ENCODE measurements around the gene DUSP16. TPM values are rescaled to one million over a fixed set of nuclear protein-coding genes. Genes with fewer than 3 reads are reported as not detected.

Gene DUSP16
- total and polyA plus RNA-seq, 2 experiments from 2014 or later = 11.7 to 59.4 TPM

GRCh38 chr12:12524128-12524527 is 38.5 kb downstream of the DUSP16 start:
- no peak overlapping the region for H3K4me3 ChIP-seq
- H4K20me1 ChIP-seq (replicated peaks; ENCODE audit: insufficient read depth) = 0 out of 2 replicates have a peak, but pooled peaks cover 6% of the 10 kb centered on the region
- Mint-ChIP-seq H3K27me3 (ENCODE audit: insufficient read depth, low read depth, poor library complexity) (peaks cover 5% of the 10 kb centered on the region), H3K4me1 (peaks cover 62% of the 10 kb centered on the region), H3K9me3 (no peaks in the 10 kb centered on the region), H3K4me3 (no peak overlapping the region), H3K36me3 (ENCODE audit: low read depth) (peaks cover 16% of the 10 kb centered on the region; the same call in 1 of the 3 replicates), H3K27ac (no peak overlapping the region)
- no peak overlapping the region for H3K27ac ChIP-seq (ENCODE audit: low read depth)
- peaks cover 52% of the 10 kb centered on the region for H3K4me1 ChIP-seq (ENCODE audit: insufficient read depth)
- no peak overlapping the region for H3K4me2 ChIP-seq
- DNase-seq (ENCODE audit: low spot score) = no peak
- H3K27me3 ChIP-seq (ENCODE audit: insufficient read depth) = no peaks in the 10 kb centered on the region
- H3K79me2 ChIP-seq (replicated peaks; ENCODE audit: insufficient read depth) = peaks cover 69% of the 10 kb centered on the region
- no peak; the same call in 2 of the 3 replicates for ATAC-seq
- H2AFZ ChIP-seq = no peak overlapping the region
- no peaks in the 10 kb centered on the region for H3F3A ChIP-seq (replicated peaks; ENCODE audit: low read depth)
- H3K9me2 ChIP-seq (ENCODE audit: insufficient read depth) = no peaks in the 10 kb centered on the region
- no peaks in the 10 kb centered on the region for H3K36me3 ChIP-seq (ENCODE audit: insufficient read depth)
- TF ChIP-seq, protein P1, sequence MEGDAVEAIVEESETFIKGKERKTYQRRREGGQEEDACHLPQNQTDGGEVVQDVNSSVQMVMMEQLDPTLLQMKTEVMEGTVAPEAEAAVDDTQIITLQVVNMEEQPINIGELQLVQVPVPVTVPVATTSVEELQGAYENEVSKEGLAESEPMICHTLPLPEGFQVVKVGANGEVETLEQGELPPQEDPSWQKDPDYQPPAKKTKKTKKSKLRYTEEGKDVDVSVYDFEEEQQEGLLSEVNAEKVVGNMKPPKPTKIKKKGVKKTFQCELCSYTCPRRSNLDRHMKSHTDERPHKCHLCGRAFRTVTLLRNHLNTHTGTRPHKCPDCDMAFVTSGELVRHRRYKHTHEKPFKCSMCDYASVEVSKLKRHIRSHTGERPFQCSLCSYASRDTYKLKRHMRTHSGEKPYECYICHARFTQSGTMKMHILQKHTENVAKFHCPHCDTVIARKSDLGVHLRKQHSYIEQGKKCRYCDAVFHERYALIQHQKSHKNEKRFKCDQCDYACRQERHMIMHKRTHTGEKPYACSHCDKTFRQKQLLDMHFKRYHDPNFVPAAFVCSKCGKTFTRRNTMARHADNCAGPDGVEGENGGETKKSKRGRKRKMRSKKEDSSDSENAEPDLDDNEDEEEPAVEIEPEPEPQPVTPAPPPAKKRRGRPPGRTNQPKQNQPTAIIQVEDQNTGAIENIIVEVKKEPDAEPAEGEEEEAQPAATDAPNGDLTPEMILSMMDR (conservative IDR thresholded peaks at IDR 0.05; ENCODE audit: low read depth in 2 of 2) = no peak
- TF ChIP-seq, protein P2, sequence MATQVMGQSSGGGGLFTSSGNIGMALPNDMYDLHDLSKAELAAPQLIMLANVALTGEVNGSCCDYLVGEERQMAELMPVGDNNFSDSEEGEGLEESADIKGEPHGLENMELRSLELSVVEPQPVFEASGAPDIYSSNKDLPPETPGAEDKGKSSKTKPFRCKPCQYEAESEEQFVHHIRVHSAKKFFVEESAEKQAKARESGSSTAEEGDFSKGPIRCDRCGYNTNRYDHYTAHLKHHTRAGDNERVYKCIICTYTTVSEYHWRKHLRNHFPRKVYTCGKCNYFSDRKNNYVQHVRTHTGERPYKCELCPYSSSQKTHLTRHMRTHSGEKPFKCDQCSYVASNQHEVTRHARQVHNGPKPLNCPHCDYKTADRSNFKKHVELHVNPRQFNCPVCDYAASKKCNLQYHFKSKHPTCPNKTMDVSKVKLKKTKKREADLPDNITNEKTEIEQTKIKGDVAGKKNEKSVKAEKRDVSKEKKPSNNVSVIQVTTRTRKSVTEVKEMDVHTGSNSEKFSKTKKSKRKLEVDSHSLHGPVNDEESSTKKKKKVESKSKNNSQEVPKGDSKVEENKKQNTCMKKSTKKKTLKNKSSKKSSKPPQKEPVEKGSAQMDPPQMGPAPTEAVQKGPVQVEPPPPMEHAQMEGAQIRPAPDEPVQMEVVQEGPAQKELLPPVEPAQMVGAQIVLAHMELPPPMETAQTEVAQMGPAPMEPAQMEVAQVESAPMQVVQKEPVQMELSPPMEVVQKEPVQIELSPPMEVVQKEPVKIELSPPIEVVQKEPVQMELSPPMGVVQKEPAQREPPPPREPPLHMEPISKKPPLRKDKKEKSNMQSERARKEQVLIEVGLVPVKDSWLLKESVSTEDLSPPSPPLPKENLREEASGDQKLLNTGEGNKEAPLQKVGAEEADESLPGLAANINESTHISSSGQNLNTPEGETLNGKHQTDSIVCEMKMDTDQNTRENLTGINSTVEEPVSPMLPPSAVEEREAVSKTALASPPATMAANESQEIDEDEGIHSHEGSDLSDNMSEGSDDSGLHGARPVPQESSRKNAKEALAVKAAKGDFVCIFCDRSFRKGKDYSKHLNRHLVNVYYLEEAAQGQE (IDR thresholded peaks at IDR 0.05; ENCODE audit: unreplicated experiment) = no peak
- TF ChIP-seq ZNF114 (CRISPR knock-in tag; IDR thresholded peaks at IDR 0.05) (no peak), POLR2AphosphoS5 (IDR thresholded peaks at IDR 0.05; ENCODE audit: low read depth) (no peak), EZH2phosphoT487 (IDR thresholded peaks at IDR 0.05; ENCODE audit: unreplicated experiment) (no peak), STAT1 (IDR thresholded peaks at IDR 0.05; ENCODE audit: unreplicated experiment) (no peak), ZNF331 (CRISPR knock-in tag; IDR thresholded peaks at IDR 0.05; ENCODE audit: low read depth) (no peak), EZH2 (IDR thresholded peaks at IDR 0.05; ENCODE audit: low read depth, unreplicated experiment) (no peak), NANOG (IDR thresholded peaks at IDR 0.05; ENCODE audit: borderline replicate concordance) (no peak), ETS1 (IDR thresholded peaks at IDR 0.05) (no peak), JUNB (IDR thresholded peaks at IDR 0.05; ENCODE audit: unreplicated experiment) (no peak), ZNF462 (CRISPR knock-in tag; IDR thresholded peaks at IDR 0.05) (no peak), CREB1 (CRISPR knock-in tag; IDR thresholded peaks at IDR 0.05; ENCODE audit: low read depth) (no peak)

All from GM23338 (cell line).